Liver (tissue), 9 donors: ENCODE measurements around the gene MPC1. TPM values are rescaled to one million over a fixed set of nuclear protein-coding genes. Genes with fewer than 3 reads are reported as not detected.

Source experiments
- DNase-seq: peaks from one replicate; pipeline ENCODE4 v3.0.0-alpha.2; 2017; ENCODE audit warnings: low spot score
- H3K27ac ChIP-seq, 2 donors: one replicate each; pipeline ENCODE4 v1.7.0; 2013; ENCODE audit warnings: inconsistent platforms in 2 of 2, low read length in 2 of 2, control low read depth in 1 of 2, low read depth in 1 of 2, mild to moderate bottlenecking in 1 of 2
- H3K27me3 ChIP-seq, 4 donors: one replicate each; pipeline versions ENCODE4 v1.6.1 to v1.7.0; 2013; ENCODE audit warnings: low read length in 3 of 4, inconsistent platforms in 1 of 4, mild to moderate bottlenecking in 1 of 4, moderate library complexity in 1 of 4; ENCODE audit not compliant: control insufficient read depth in 4 of 4, insufficient read depth in 4 of 4
- H3K36me3 ChIP-seq, 4 donors: one replicate each; pipeline versions ENCODE4 v1.6.1 to v1.7.0; 2013; ENCODE audit warnings: low read length in 3 of 4, mild to moderate bottlenecking in 3 of 4, low read depth in 1 of 4, moderate library complexity in 1 of 4; ENCODE audit not compliant: control insufficient read depth in 4 of 4, insufficient read depth in 3 of 4
- H3K4me1 ChIP-seq, 4 donors: one replicate each; pipeline versions ENCODE4 v1.6.1 to v1.7.0; 2013; ENCODE audit warnings: low read length in 3 of 4, mild to moderate bottlenecking in 3 of 4, moderate library complexity in 1 of 4; ENCODE audit not compliant: control insufficient read depth in 4 of 4, insufficient read depth in 4 of 4
- H3K4me3 ChIP-seq, 3 donors: one replicate each; pipeline versions ENCODE4 v1.6.1 to v1.7.0; 2013; ENCODE audit warnings: low read length in 3 of 3, control low read depth in 1 of 3, low read depth in 1 of 3, mild to moderate bottlenecking in 1 of 3
- H3K9ac ChIP-seq, 2 donors: one replicate each; pipeline ENCODE4 v1.7.0; 2013; ENCODE audit warnings: low read length in 2 of 2, mild to moderate bottlenecking in 2 of 2, moderate library complexity in 2 of 2, control low read depth in 1 of 2, low read depth in 1 of 2
- H3K9me3 ChIP-seq, 4 donors: one replicate each; pipeline versions ENCODE4 v1.6.1 to v1.7.0; 2013; ENCODE audit warnings: low read length in 3 of 4; ENCODE audit not compliant: control insufficient read depth in 4 of 4
- EGR1 ChIP-seq, 2 donors: IDR thresholded peaks; 2 replicates each; pipeline ENCODE4 v1.6.1; 2016 to 2018; ENCODE audit warnings: antibody characterized with exemption in 2 of 2, low read depth in 2 of 2
- FOXA2 ChIP-seq: IDR thresholded peaks from 2 replicates; pipeline ENCODE4 v1.6.1; 2016; ENCODE audit warnings: antibody characterized with exemption
- GABPA ChIP-seq, 2 donors: IDR thresholded peaks in 1 of 2; conservative IDR thresholded peaks in 1 of 2; 2 replicates each; pipeline ENCODE4 v1.6.1; 2016; ENCODE audit warnings: antibody characterized with exemption in 2 of 2, mild to moderate bottlenecking in 1 of 2, moderate library complexity in 1 of 2
- HNF4A ChIP-seq, 2 donors: conservative IDR thresholded peaks; 2 replicates each; pipeline ENCODE4 v1.6.1; 2016; ENCODE audit warnings: antibody characterized with exemption in 2 of 2, mild to moderate bottlenecking in 2 of 2
- HNF4G ChIP-seq: IDR thresholded peaks from 2 replicates; pipeline ENCODE4 v1.6.1; 2016; ENCODE audit warnings: antibody characterized with exemption
- JUND ChIP-seq, 2 donors: IDR thresholded peaks; 2 replicates each; pipeline ENCODE4 v1.6.1; 2016; ENCODE audit warnings: antibody characterized with exemption in 2 of 2
- RAD21 ChIP-seq, 2 donors: IDR thresholded peaks; 2 replicates each; pipeline ENCODE4 v1.6.1; 2016; ENCODE audit warnings: antibody characterized with exemption in 2 of 2, mild to moderate bottlenecking in 2 of 2
- RXRA ChIP-seq, 2 donors: IDR thresholded peaks; 2 replicates each; pipeline ENCODE4 v1.6.1; 2017 to 2018; ENCODE audit warnings: antibody characterized with exemption in 2 of 2, mild to moderate bottlenecking in 1 of 2
- SP1 ChIP-seq: IDR thresholded peaks from 2 replicates; pipeline ENCODE4 v1.6.1; 2018; ENCODE audit warnings: antibody characterized with exemption, mild to moderate bottlenecking
- TAF1 ChIP-seq: conservative IDR thresholded peaks from 2 replicates; pipeline ENCODE4 v1.6.1; 2016; ENCODE audit warnings: antibody characterized with exemption, mild to moderate bottlenecking
- WGBS: extraction: QIAGEN DNeasy Blood & Tissue Kit; methylation state at CpG from one replicate; pipeline ENCODE4 v1.1.7; 2013; 5-methylcytosine and 5-hydroxymethylcytosine counted together
- polyA plus RNA-seq, 2 donors: library from polyadenylated mRNA; stranded (reverse) in 1 of 2; unstranded in 1 of 2; fragments of 200-250 nt in 1 of 2; fragments of >200 nt in 1 of 2; fragmentation: Nextera tagmentation in 1 of 2; extraction: Ambion mirVana in 1 of 2; gene quantifications; one replicate each; pipeline versions ENCODE4 v1.2.1 to v1.2.3, GENCODE V29; 2013 to 2015
- total RNA-seq, 2 donors: library from RNA; depleted of rRNA; stranded (reverse); fragments of >200 nt; gene quantifications; one replicate each; pipeline ENCODE4 v1.2.3, GENCODE V29; 2014
- TF ChIP-seq, protein P1 (sequence below): IDR thresholded peaks from 2 replicates; pipeline ENCODE4 v1.6.1; 2016; ENCODE audit warnings: antibody characterized with exemption, mild to moderate bottlenecking
- TF ChIP-seq, protein P2 (sequence below): IDR thresholded peaks from 2 replicates; pipeline ENCODE4 v1.6.1; 2016; ENCODE audit warnings: antibody characterized with exemption
- donor health status: healthy.
- donor health status: healthy.
- donor health status: healthy.
- donor health status: healthy.
- donor health status: healthy.

MPC1 gene
- total and polyA plus RNA-seq, 4 donors, result 79.7 to 478 (median 237) TPM

DNA sequence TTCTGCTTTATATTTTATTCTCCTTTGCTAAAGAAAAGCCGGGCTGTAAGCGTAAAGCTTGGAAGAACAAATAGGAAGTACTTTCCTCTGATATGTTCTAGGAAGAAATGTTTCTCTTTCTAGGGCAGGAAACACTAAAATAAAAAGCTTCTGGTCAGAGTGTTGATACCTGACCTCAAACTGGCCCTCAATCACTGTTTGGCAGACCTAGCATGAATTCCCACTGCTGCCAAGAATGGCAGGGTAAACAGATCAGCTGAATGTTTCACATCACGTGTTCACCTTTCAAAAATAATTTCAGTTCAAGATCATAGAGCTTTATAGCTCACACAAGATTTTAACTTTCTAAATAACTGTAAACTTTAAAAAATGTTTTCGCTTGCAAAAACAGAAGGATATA is 2.9 kb downstream of the MPC1 start (continued):
- TF ChIP-seq, protein P1, sequence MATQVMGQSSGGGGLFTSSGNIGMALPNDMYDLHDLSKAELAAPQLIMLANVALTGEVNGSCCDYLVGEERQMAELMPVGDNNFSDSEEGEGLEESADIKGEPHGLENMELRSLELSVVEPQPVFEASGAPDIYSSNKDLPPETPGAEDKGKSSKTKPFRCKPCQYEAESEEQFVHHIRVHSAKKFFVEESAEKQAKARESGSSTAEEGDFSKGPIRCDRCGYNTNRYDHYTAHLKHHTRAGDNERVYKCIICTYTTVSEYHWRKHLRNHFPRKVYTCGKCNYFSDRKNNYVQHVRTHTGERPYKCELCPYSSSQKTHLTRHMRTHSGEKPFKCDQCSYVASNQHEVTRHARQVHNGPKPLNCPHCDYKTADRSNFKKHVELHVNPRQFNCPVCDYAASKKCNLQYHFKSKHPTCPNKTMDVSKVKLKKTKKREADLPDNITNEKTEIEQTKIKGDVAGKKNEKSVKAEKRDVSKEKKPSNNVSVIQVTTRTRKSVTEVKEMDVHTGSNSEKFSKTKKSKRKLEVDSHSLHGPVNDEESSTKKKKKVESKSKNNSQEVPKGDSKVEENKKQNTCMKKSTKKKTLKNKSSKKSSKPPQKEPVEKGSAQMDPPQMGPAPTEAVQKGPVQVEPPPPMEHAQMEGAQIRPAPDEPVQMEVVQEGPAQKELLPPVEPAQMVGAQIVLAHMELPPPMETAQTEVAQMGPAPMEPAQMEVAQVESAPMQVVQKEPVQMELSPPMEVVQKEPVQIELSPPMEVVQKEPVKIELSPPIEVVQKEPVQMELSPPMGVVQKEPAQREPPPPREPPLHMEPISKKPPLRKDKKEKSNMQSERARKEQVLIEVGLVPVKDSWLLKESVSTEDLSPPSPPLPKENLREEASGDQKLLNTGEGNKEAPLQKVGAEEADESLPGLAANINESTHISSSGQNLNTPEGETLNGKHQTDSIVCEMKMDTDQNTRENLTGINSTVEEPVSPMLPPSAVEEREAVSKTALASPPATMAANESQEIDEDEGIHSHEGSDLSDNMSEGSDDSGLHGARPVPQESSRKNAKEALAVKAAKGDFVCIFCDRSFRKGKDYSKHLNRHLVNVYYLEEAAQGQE, result peak; percentile 22

DNA sequence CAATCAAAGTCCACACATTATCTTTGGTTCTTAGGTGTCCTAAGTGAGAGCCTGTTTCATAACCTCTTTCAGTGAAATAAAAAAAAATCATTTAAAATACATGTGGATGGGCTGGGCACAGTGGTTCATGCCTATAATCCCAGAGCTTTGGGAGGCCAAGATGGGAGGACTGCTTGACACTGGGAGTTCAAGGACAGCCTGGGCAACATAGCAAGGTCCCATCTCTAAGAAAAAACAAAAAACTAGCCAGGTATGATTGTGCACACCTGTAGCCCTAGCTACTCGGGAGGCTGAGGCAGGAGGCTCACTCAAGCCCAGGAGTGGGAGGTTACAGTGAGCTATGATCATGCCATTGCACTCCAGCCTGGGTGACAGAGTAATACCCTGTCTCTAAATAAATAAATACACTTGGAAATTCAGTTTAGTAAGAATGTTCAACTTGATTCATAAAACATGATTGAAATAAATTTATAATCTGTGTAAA is 3.6 kb downstream of the MPC1 start:
- Histone ChIP-seq H3K4me1 (peaks cover 7 to 32% (median 27%) of the 10 kb centered on the region in 4 donors), H3K9me3 (no peaks in the 10 kb centered on the region), H3K27me3 (no peaks in the 10 kb centered on the region), H3K27ac (no peak overlapping the region), H3K9ac (no peak overlapping the region), H3K4me3 (no peak overlapping the region), H3K36me3 (no peaks in the 10 kb centered on the region)
- TF ChIP-seq JUND (IDR thresholded peaks at IDR 0.05), result no peak
- no peak for TF ChIP-seq RAD21 (IDR thresholded peaks at IDR 0.05)
- no peak for TF ChIP-seq RXRA (IDR thresholded peaks at IDR 0.05)
- TF ChIP-seq EGR1 (IDR thresholded peaks at IDR 0.05; ENCODE audit: low read depth in 2 of 2), result no peak
- TF ChIP-seq SP1, result no peak
- TF ChIP-seq, protein P2, sequence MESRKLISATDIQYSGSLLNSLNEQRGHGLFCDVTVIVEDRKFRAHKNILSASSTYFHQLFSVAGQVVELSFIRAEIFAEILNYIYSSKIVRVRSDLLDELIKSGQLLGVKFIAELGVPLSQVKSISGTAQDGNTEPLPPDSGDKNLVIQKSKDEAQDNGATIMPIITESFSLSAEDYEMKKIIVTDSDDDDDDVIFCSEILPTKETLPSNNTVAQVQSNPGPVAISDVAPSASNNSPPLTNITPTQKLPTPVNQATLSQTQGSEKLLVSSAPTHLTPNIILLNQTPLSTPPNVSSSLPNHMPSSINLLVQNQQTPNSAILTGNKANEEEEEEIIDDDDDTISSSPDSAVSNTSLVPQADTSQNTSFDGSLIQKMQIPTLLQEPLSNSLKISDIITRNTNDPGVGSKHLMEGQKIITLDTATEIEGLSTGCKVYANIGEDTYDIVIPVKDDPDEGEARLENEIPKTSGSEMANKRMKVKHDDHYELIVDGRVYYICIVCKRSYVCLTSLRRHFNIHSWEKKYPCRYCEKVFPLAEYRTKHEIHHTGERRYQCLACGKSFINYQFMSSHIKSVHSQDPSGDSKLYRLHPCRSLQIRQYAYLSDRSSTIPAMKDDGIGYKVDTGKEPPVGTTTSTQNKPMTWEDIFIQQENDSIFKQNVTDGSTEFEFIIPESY, result no peak
- TF ChIP-seq FOXA2, result no peak
- no peak for TF ChIP-seq HNF4A (conservative IDR thresholded peaks at IDR 0.05)
- TF ChIP-seq HNF4G, result no peak
- TF ChIP-seq TAF1, result no peak
- no peak for TF ChIP-seq GABPA (IDR thresholded peaks at IDR 0.05 in 1 of 2, conservative IDR thresholded peaks at IDR 0.05 in 1 of 2)
- TF ChIP-seq, protein P1, result no peak
- WGBS, result 94% methylated on average over 1 of the region's 1 CpG
- DNase-seq, result no peak
